K562 (cell line): ENCODE data around the gene YKT6. TPM values are rescaled to one million over a fixed set of nuclear protein-coding genes. Genes with fewer than 3 reads are reported as not detected.

Source experiments
- ATAC-seq: fragments of 200-7000 bp; cut with Tn5 transposase; 3 replicates; pipeline ENCODE4 v1.9.1; 2020; ENCODE audit warnings: moderate library complexity
- BruUV-seq: library from RNA; stranded (reverse); fragments of 400-500 nt; replicated peaks from 2 replicates; lab custom pipeline; 2021; lab: Mats Ljungman, UMichigan
- CTCF ChIA-PET: fragments of 300-600 bp; formaldehyde crosslinking; extraction: SDS; loops from one replicate; lab custom pipeline; 2021; ENCODE audit warnings: low intra/inter-chr PET ratio; lab: Yijun Ruan, JAX
- POLR2A ChIA-PET: fragments of 300-600, 350-650 bp; sonication (Branson Sonifier 250); formaldehyde crosslinking; extraction: SDS; loops from one replicate; lab custom pipeline; 2021; ENCODE audit warnings: antibody characterized with exemption, inconsistent platforms; lab: Yijun Ruan, JAX
- DNase-seq, 4 experiments: peaks; one replicate each; pipeline versions ENCODE4 v3.0.0 to v3.0.0-alpha.2; 2011 to 2018; ENCODE audit warnings: low spot score in 3 of 4, mixed read lengths in 3 of 4; ENCODE audit errors: extremely low read depth in 1 of 4
- FAIRE-seq: peaks from 2 replicates; lab custom pipeline; 2011; peaks lifted over from hg19 to GRCh38; lab: Jason Lieb, UNC
- H2AFZ ChIP-seq: 2 replicates; pipeline ENCODE4 v1.6.0; 2011; ENCODE audit warnings: low read depth, low read length, control low read depth, inconsistent platforms
- H3K27ac ChIP-seq: fragments of 200-600 bp; 3 replicates; pipeline ENCODE4 v1.8.0; 2011; ENCODE audit warnings: low read depth, mild to moderate bottlenecking, control low read depth, inconsistent platforms, low read length, moderate library complexity, mixed read lengths; ENCODE audit errors: extremely low read depth
- H3K27me3 ChIP-seq, 2 experiments: fragments of 300-600 bp in 1 of 2; 2 replicates in 1 of 2; 3 replicates in 1 of 2; pipeline versions ENCODE4 v1.6.0 to v1.8.0; 2011; ENCODE audit warnings: inconsistent platforms in 2 of 2, low read length in 2 of 2, mild to moderate bottlenecking in 1 of 2, mixed read lengths in 1 of 2, moderate library complexity in 1 of 2; ENCODE audit not compliant: control insufficient read depth in 2 of 2, insufficient read depth in 2 of 2
- H3K36me3 ChIP-seq: fragments of 300-600 bp; 3 replicates; pipeline ENCODE4 v1.8.0; 2011; ENCODE audit warnings: mild to moderate bottlenecking, low read length, inconsistent platforms; ENCODE audit not compliant: control insufficient read depth, insufficient read depth
- H3K4me1 ChIP-seq, 2 experiments: fragments of 200-600 bp in 1 of 2; replicated peaks in 1 of 2; 2 replicates in 1 of 2; 3 replicates in 1 of 2; pipeline versions ENCODE4 v1.5.1 to v1.8.0; 2011; ENCODE audit warnings: inconsistent platforms in 2 of 2, low read length in 2 of 2, mild to moderate bottlenecking in 1 of 2, mixed read lengths in 1 of 2, moderate library complexity in 1 of 2; ENCODE audit not compliant: control insufficient read depth in 2 of 2, insufficient read depth in 2 of 2
- H3K4me2 ChIP-seq: 2 replicates; pipeline ENCODE4 v1.6.1; 2011; ENCODE audit warnings: low read length, control low read depth, inconsistent platforms, mixed read lengths; ENCODE audit not compliant: insufficient read depth
- H3K4me3 ChIP-seq: fragments of 200-600 bp; sonication (generic), shearing (Covaris generic); 2 replicates; pipeline ENCODE4 v1.5.1; 2016; ENCODE audit warnings: control low read depth, inconsistent platforms
- H3K79me2 ChIP-seq: fragments of 200-600 bp; 3 replicates; pipeline ENCODE4 v1.8.0; 2011; ENCODE audit warnings: low read length, inconsistent platforms; ENCODE audit not compliant: control insufficient read depth, insufficient read depth
- H3K9ac ChIP-seq, 2 experiments: 2 replicates each; pipeline versions ENCODE4 v1.6.0 to v1.6.1; 2011; ENCODE audit warnings: low read depth in 2 of 2, low read length in 2 of 2, control low read depth in 1 of 2, inconsistent platforms in 1 of 2, mild to moderate bottlenecking in 1 of 2, mixed read lengths in 1 of 2; ENCODE audit not compliant: insufficient read depth in 1 of 2
- H3K9me1 ChIP-seq: one replicate; pipeline ENCODE4 v1.6.0; 2011; ENCODE audit warnings: inconsistent platforms, mild to moderate bottlenecking, low read length, moderate library complexity; ENCODE audit not compliant: control insufficient read depth, insufficient read depth
- H3K9me3 ChIP-seq: replicated peaks from 2 replicates; pipeline ENCODE4 v1.5.1; 2011; ENCODE audit warnings: low read depth, low read length, inconsistent platforms; ENCODE audit not compliant: control insufficient read depth, insufficient read depth
- H4K20me1 ChIP-seq: replicated peaks from 2 replicates; pipeline ENCODE4 v1.6.1; 2011; ENCODE audit warnings: low read length, inconsistent platforms, mixed read lengths; ENCODE audit not compliant: control insufficient read depth, insufficient read depth
- HMG20A ChIP-seq: fragments of 450-650 bp; formaldehyde crosslinking; conservative IDR thresholded peaks from 2 replicates; pipeline ENCODE4 v1.4.0; 2020; ENCODE audit warnings: mild to moderate bottlenecking, mixed read lengths
- ZNF263 ChIP-seq: sonication (generic); formaldehyde crosslinking; IDR thresholded peaks from 2 replicates; pipeline ENCODE4 v1.8.0; 2022; ENCODE audit warnings: mild to moderate bottlenecking, missing genetic modification reagents, borderline replicate concordance
- WGBS: fragments of 100-300 bp; shearing (Covaris generic); methylation state at CpG from one replicate; pipeline ENCODE4 v1.1.6; 2016; ENCODE audit warnings: low coverage, mixed read lengths; ENCODE audit not compliant: insufficient coverage; ENCODE audit errors: missing lambda C conversion rate; 5-methylcytosine and 5-hydroxymethylcytosine counted together
- in situ Hi-C: fragments of 300-500 bp; cut with MboI; formaldehyde crosslinking; loops from 4 replicates; pipeline ENCODE4 v1.15.0; 2018; ENCODE audit warnings: inconsistent platforms, mixed read lengths
- intact Hi-C: fragments of 100-400 bp; cut with micrococcal nuclease; formaldehyde crosslinking; loops from 2 replicates; pipeline ENCODE4 v1.14.2; 2022
- polyA plus RNA-seq, 8 experiments: library from polyadenylated mRNA; depleted of rRNA in 4 of 8; stranded (reverse) in 5 of 8; unstranded in 3 of 8; fragments of >200 nt; fragmentation: Nextera tagmentation in 2 of 8; fragmentation: Illumina TruSeq in 1 of 8; extraction: Ambion mirVana in 2 of 8; extraction: Trizol in 1 of 8; gene quantifications; 2 replicates each; pipeline versions ENCODE4 v1.2.1 to v1.2.3, GENCODE V29; 2011 to 2014; ENCODE audit warnings: inconsistent platforms in 1 of 8, missing spikeins in 1 of 8
- total RNA-seq, 7 experiments: library from RNA; depleted of rRNA in 6 of 7; stranded (reverse); fragments of >200 nt in 6 of 7; fragmentation: Illumina TruSeq in 2 of 7; extraction: Trizol in 2 of 7; gene quantifications; 2 replicates each; pipeline versions ENCODE4 v1.2.1 to v1.2.3, GENCODE V29; 2011 to 2021; ENCODE audit warnings: low replicate concordance in 1 of 7
- TF ChIP-seq, protein P1 (sequence below), 2 experiments: fragments of 450-650 bp; IDR thresholded peaks; 2 replicates each; pipeline ENCODE4 v1.6.1; 2018; ENCODE audit warnings: mild to moderate bottlenecking in 2 of 2, low read depth in 1 of 2; ENCODE audit not compliant: partially characterized antibody in 2 of 2
- TF ChIP-seq, protein P2 (sequence below): sonication (generic); formaldehyde crosslinking; IDR thresholded peaks from 2 replicates; pipeline ENCODE4 v1.8.0; 2022; ENCODE audit warnings: missing genetic modification reagents, mild to moderate bottlenecking, borderline replicate concordance

YKT6 gene
- total and polyA plus RNA-seq, 9 of the 15 experiments (the other 6 are each of a cell fraction or from before 2014, with no cell fraction given) = 1.6 to 90.6 (median 75.1) TPM

DNA sequence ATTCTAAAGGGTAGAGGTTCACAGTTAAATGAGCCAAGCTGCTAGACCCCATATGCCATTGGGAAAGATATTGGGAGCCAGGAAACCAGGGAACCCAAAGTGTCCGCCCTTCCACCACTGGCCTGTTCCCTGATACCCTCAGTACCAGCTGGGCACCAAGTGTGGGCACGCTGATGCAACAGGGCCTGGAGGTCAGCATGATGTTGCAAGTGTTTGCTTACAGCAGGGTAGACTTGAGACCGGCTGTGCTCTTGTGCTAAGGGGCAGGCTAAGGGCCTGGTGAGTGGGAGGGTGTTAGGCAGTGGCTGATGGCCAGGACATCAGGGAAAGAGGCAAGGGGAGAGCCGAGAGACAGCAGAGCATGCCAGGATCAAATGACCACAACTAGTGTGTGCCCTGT lies 38.6 kb upstream of the YKT6 start (continued):
- TF ChIP-seq, protein P1, sequence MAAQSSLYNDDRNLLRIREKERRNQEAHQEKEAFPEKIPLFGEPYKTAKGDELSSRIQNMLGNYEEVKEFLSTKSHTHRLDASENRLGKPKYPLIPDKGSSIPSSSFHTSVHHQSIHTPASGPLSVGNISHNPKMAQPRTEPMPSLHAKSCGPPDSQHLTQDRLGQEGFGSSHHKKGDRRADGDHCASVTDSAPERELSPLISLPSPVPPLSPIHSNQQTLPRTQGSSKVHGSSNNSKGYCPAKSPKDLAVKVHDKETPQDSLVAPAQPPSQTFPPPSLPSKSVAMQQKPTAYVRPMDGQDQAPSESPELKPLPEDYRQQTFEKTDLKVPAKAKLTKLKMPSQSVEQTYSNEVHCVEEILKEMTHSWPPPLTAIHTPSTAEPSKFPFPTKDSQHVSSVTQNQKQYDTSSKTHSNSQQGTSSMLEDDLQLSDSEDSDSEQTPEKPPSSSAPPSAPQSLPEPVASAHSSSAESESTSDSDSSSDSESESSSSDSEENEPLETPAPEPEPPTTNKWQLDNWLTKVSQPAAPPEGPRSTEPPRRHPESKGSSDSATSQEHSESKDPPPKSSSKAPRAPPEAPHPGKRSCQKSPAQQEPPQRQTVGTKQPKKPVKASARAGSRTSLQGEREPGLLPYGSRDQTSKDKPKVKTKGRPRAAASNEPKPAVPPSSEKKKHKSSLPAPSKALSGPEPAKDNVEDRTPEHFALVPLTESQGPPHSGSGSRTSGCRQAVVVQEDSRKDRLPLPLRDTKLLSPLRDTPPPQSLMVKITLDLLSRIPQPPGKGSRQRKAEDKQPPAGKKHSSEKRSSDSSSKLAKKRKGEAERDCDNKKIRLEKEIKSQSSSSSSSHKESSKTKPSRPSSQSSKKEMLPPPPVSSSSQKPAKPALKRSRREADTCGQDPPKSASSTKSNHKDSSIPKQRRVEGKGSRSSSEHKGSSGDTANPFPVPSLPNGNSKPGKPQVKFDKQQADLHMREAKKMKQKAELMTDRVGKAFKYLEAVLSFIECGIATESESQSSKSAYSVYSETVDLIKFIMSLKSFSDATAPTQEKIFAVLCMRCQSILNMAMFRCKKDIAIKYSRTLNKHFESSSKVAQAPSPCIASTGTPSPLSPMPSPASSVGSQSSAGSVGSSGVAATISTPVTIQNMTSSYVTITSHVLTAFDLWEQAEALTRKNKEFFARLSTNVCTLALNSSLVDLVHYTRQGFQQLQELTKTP (IDR thresholded peaks at IDR 0.05; ENCODE audit: low read depth in 1 of 2, partially characterized antibody in 2 of 2) = no peak
- no peak for TF ChIP-seq HMG20A

GRCh38 chr7:44162785-44163395 lies 37.9 kb upstream of the YKT6 start:
- H3K9ac ChIP-seq = no peak overlapping the region
- BruUV-seq = no TSS peak
- in situ Hi-C loops = no loop called here
- H3K36me3 ChIP-seq = no peaks in the 10 kb centered on the region
- ChIA-PET POLR2A (interaction anchor here (0.7 to 1.3 kb wide), 3 partner anchors 11 to 32 kb away, joined by 3 to 5 read pairs (median 5); no protein-coding TSS in a partner anchor), CTCF (no interaction called here)
- intact Hi-C loops = no loop called here
- H3K27me3 ChIP-seq = peaks cover 3 to 12% of the 10 kb centered on the region in 2 experiments; a peak in 3 of 5 replicates
- no peak for TF ChIP-seq ZNF263 (CRISPR knock-in tag)
- TF ChIP-seq, protein P2, sequence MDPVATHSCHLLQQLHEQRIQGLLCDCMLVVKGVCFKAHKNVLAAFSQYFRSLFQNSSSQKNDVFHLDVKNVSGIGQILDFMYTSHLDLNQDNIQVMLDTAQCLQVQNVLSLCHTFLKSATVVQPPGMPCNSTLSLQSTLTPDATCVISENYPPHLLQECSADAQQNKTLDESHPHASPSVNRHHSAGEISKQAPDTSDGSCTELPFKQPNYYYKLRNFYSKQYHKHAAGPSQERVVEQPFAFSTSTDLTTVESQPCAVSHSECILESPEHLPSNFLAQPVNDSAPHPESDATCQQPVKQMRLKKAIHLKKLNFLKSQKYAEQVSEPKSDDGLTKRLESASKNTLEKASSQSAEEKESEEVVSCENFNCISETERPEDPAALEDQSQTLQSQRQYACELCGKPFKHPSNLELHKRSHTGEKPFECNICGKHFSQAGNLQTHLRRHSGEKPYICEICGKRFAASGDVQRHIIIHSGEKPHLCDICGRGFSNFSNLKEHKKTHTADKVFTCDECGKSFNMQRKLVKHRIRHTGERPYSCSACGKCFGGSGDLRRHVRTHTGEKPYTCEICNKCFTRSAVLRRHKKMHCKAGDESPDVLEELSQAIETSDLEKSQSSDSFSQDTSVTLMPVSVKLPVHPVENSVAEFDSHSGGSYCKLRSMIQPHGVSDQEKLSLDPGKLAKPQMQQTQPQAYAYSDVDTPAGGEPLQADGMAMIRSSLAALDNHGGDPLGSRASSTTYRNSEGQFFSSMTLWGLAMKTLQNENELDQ (CRISPR knock-in tag) = no peak
- 0% methylated on average over 1 of the region's 1 CpG for WGBS
- no peak overlapping the region for H3K27ac ChIP-seq
- no peaks in the 10 kb centered on the region for H3K9me3 ChIP-seq
- ATAC-seq (no peak), DNase-seq (no peak), FAIRE-seq (no peak)
- no peaks in the 10 kb centered on the region for H3K79me2 ChIP-seq
- H3K9me1 ChIP-seq = no peaks in the 10 kb centered on the region
- no peaks in the 10 kb centered on the region for H4K20me1 ChIP-seq
- no peak overlapping the region for H3K4me3 ChIP-seq
- H2AFZ ChIP-seq = no peak overlapping the region
- H3K4me1 ChIP-seq = peaks cover 0 to 10% of the 10 kb centered on the region in 2 experiments; a peak in 3 of 5 replicates
- H3K4me2 ChIP-seq = no peak overlapping the region
